B cell (primary cell): ENCODE measurements around the gene TKFC. TPM values are rescaled to one million over a fixed set of nuclear protein-coding genes. Genes with fewer than 3 reads are reported as not detected.

Experiments
- ATAC-seq: fragments of 200-7000 bp; cut with Tn5 transposase; one replicate; pipeline ENCODE4 v1.10.0; 2021; ENCODE audit warnings: low read depth, mild to moderate bottlenecking, moderate number of reproducible peaks, moderate library complexity
- CTCF ChIA-PET: fragments of 350-600 bp; sonication (Branson Sonifier 250); formaldehyde crosslinking; loops from one replicate; lab custom pipeline; 2021; ENCODE audit warnings: antibody characterized with exemption, inconsistent platforms; lab: Charles Lee
- POLR2A ChIA-PET: fragments of 350-600 bp; sonication (Branson Sonifier 250); formaldehyde crosslinking; loops from one replicate; lab custom pipeline; 2021; ENCODE audit warnings: antibody characterized with exemption; lab: Charles Lee
- DNase-seq: peaks from one replicate; pipeline ENCODE4 v3.0.0; 2013
- H2AFZ ChIP-seq: 2 replicates; pipeline ENCODE4 v1.6.1; 2012; ENCODE audit warnings: mild to moderate bottlenecking, low read depth, low read length; ENCODE audit not compliant: insufficient read depth, poor library complexity, severe bottlenecking
- H3K27ac ChIP-seq, 2 donors: 1 replicate in 1 of 2; 2 replicates in 1 of 2; pipeline ENCODE4 v1.5.1; 2012 to 2013; ENCODE audit warnings: low read length in 2 of 2, mild to moderate bottlenecking in 2 of 2, moderate library complexity in 1 of 2
- H3K27me3 ChIP-seq, 4 experiments: fragments of 200-600 bp in 1 of 4; sonication (generic) in 1 of 4; replicated peaks in 1 of 4; 1 replicate in 2 of 4; 2 replicates in 2 of 4; pipeline versions ENCODE4 v1.6.1 to v1.7.0; 2013 to 2016; ENCODE audit warnings: low read length in 3 of 4, mild to moderate bottlenecking in 2 of 4, mixed read lengths in 1 of 4, moderate library complexity in 1 of 4; ENCODE audit not compliant: insufficient read depth in 4 of 4, control insufficient read depth in 3 of 4; ENCODE audit errors: control extremely low read depth in 1 of 4
- H3K36me3 ChIP-seq, 2 experiments: replicated peaks in 1 of 2; 1 replicate in 1 of 2; 2 replicates in 1 of 2; pipeline versions ENCODE4 v1.6.1 to v1.7.1; 2013; ENCODE audit warnings: low read length in 1 of 2; ENCODE audit not compliant: insufficient read depth in 2 of 2, control insufficient read depth in 1 of 2; ENCODE audit errors: control extremely low read depth in 1 of 2, extremely low read depth in 1 of 2
- H3K4me1 ChIP-seq, 2 donors: fragments of 200-600 bp in 1 of 2; sonication (generic) in 1 of 2; 1 replicate in 1 of 2; 2 replicates in 1 of 2; pipeline versions ENCODE4 v1.5.1 to v1.6.1; 2013 to 2017; ENCODE audit warnings: low read length in 2 of 2; ENCODE audit not compliant: control insufficient read depth in 2 of 2, insufficient read depth in 2 of 2
- H3K4me2 ChIP-seq: replicated peaks from 2 replicates; pipeline ENCODE3; 2012; ENCODE audit warnings: mild to moderate bottlenecking, low read depth, low read length; ENCODE audit not compliant: poor library complexity, severe bottlenecking
- H3K4me3 ChIP-seq, 5 experiments: fragments of 200-600 bp in 1 of 5; sonication (generic) in 1 of 5; 1 replicate in 3 of 5; 2 replicates in 2 of 5; pipeline versions ENCODE4 v1.5.1 to v1.7.0; 2011 to 2016; ENCODE audit warnings: low read length in 4 of 5, mild to moderate bottlenecking in 4 of 5, low read depth in 2 of 5, control low read depth in 1 of 5, moderate library complexity in 1 of 5; ENCODE audit not compliant: insufficient read depth in 1 of 5; ENCODE audit errors: control extremely low read depth in 1 of 5, extremely low read depth in 1 of 5
- H3K79me2 ChIP-seq: fragments of 200-600 bp; sonication (generic); one replicate; pipeline ENCODE4 v1.6.0; 2016; ENCODE audit warnings: low read length; ENCODE audit not compliant: control insufficient read depth, insufficient read depth
- H3K9ac ChIP-seq: fragments of 200-600 bp; sonication (generic); 2 replicates; pipeline ENCODE4 v1.6.1; 2017; ENCODE audit warnings: mild to moderate bottlenecking, low read length, moderate library complexity
- H3K9me3 ChIP-seq, 3 donors: one replicate each; pipeline versions ENCODE4 v1.6.1 to v1.7.1; 2013; ENCODE audit warnings: low read length in 2 of 3; ENCODE audit not compliant: control insufficient read depth in 2 of 3, insufficient read depth in 1 of 3; ENCODE audit errors: control extremely low read depth in 1 of 3
- H4K20me1 ChIP-seq: 2 replicates; pipeline ENCODE4 v1.6.0; 2012; ENCODE audit warnings: mild to moderate bottlenecking, low read length; ENCODE audit not compliant: insufficient read depth, control insufficient read depth, poor library complexity, severe bottlenecking
- H3K27ac Mint-ChIP-seq: one replicate; pipeline ENCODE4 v1.8.0; 2021; ENCODE audit warnings: mixed read lengths
- H3K27me3 Mint-ChIP-seq: one replicate; pipeline ENCODE4 v1.8.0; 2021; ENCODE audit warnings: mixed read lengths
- H3K4me1 Mint-ChIP-seq: one replicate; pipeline ENCODE4 v1.8.0; 2021; ENCODE audit warnings: mixed read lengths
- H3K4me3 Mint-ChIP-seq: one replicate; pipeline ENCODE4 v1.8.0; 2021; ENCODE audit warnings: mixed read lengths
- H3K9me3 Mint-ChIP-seq: one replicate; pipeline ENCODE4 v1.8.0; 2022; ENCODE audit warnings: mixed read lengths; ENCODE audit not compliant: insufficient read depth
- CTCF ChIP-seq: fragments of 200-600 bp; IDR thresholded peaks from one replicate; pipeline ENCODE4 v1.8.0; 2022; ENCODE audit warnings: antibody characterized with exemption, mild to moderate bottlenecking
- EZH2 ChIP-seq: IDR thresholded peaks from 2 replicates; pipeline ENCODE4 v1.6.1; 2012; ENCODE audit warnings: borderline replicate concordance, low read depth, mild to moderate bottlenecking, moderate library complexity, low read length; ENCODE audit not compliant: insufficient read depth, poor library complexity, severe bottlenecking
- WGBS: methylation state at CpG from one replicate; pipeline ENCODE4 v1.1.5; 2013; ENCODE audit warnings: missing lambda C conversion rate; ENCODE audit not compliant: insufficient coverage; 5-methylcytosine and 5-hydroxymethylcytosine counted together
- intact Hi-C: fragments of 100-400 bp; cut with micrococcal nuclease; formaldehyde crosslinking; loops from one replicate; pipeline ENCODE4 v1.10.0; 2022
- polyA plus RNA-seq: library from polyadenylated mRNA; depleted of rRNA; stranded (reverse); fragments of >200 nt; gene quantifications from 2 replicates; pipeline ENCODE4 v1.2.3, GENCODE V29; 2012
- total RNA-seq, 2 donors: library from RNA; stranded (reverse); fragments of 120-200 nt in 1 of 2; gene quantifications; 1 replicate in 1 of 2; 2 replicates in 1 of 2; pipeline versions ENCODE4 v1.2.3 to v1.2.4, GENCODE V29; 2013 to 2022

TKFC gene
- total and polyA plus RNA-seq, 2 donors (not counting 1 experiment from before 2014, with no cell fraction given), result 82.3 to 86.3 TPM

GRCh38 chr11:61369372-61370348 lies 36.6 kb downstream of the TKFC start:
- Histone ChIP-seq H4K20me1 (no peaks in the 10 kb centered on the region), H3K27me3 (no peaks in the 10 kb centered on the region), H3K79me2 (peaks cover under 1% of the 10 kb centered on the region), H2AFZ (no peak overlapping the region), H3K36me3 (peaks cover 0 to 53% of the 10 kb centered on the region in 2 experiments), H3K27ac (no peak overlapping the region), H3K4me3 (no peak overlapping the region), H3K4me1 (no peaks in the 10 kb centered on the region), H3K4me2 (no peak overlapping the region), H3K9me3 (peaks cover 0 to 1% (median 0%) of the 10 kb centered on the region in 3 donors), H3K9ac (no peak overlapping the region)
- POLR2A ChIA-PET, result interaction anchor here (0.5 to 1.4 kb wide), 2 partner anchors 14 to 743 kb away, joined by 3 to 8 read pairs; no protein-coding TSS in a partner anchor
- Mint-ChIP-seq H3K9me3 (no peaks in the 10 kb centered on the region), H3K4me3 (no peak overlapping the region), H3K27me3 (no peaks in the 10 kb centered on the region), H3K4me1 (no peaks in the 10 kb centered on the region), H3K27ac (peak overlapping the region; percentile 32)
- WGBS, result 86% methylated on average over 8 of the region's 9 CpGs
- intact Hi-C loops, result no loop called here
- ATAC-seq (no peak), DNase-seq (no peak)
- CTCF ChIA-PET, result interaction anchor here (0.7 to 20.9 kb wide), 4 partner anchors 13 to 66 kb away, joined by 3 to 436 read pairs (median 36); partner anchors contain the start of genes DDB1 and TKFC
- no peak for TF ChIP-seq EZH2
- TF ChIP-seq CTCF, result no peak
